Measurements from ENCODE around the gene BTBD2.

GRCh38 chr19:2042485-2043250, 27.2 kb upstream of the BTBD2 start:
- TF ChIP-seq, protein P1, sequence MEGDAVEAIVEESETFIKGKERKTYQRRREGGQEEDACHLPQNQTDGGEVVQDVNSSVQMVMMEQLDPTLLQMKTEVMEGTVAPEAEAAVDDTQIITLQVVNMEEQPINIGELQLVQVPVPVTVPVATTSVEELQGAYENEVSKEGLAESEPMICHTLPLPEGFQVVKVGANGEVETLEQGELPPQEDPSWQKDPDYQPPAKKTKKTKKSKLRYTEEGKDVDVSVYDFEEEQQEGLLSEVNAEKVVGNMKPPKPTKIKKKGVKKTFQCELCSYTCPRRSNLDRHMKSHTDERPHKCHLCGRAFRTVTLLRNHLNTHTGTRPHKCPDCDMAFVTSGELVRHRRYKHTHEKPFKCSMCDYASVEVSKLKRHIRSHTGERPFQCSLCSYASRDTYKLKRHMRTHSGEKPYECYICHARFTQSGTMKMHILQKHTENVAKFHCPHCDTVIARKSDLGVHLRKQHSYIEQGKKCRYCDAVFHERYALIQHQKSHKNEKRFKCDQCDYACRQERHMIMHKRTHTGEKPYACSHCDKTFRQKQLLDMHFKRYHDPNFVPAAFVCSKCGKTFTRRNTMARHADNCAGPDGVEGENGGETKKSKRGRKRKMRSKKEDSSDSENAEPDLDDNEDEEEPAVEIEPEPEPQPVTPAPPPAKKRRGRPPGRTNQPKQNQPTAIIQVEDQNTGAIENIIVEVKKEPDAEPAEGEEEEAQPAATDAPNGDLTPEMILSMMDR (IDR thresholded peaks at IDR 0.05) = no peak
- no peak for TF ChIP-seq POLR2A (IDR thresholded peaks at IDR 0.05)
- no peak for TF ChIP-seq POLR2AphosphoS5 (IDR thresholded peaks at IDR 0.05; ENCODE audit: insufficient read depth in 1 of 2, low read depth in 1 of 2)

Data from vagina (tissue), 2 donors.